ENCODE results near the gene ARID5A. TPM values are rescaled to one million over a fixed set of nuclear protein-coding genes. Genes with fewer than 3 reads are reported as not detected.
A peak's percentile ranks its signal among the peaks of the same experiment; 100 is the strongest.

Gene ARID5A
- total RNA-seq, 1 donor, result 9.5 TPM

DNA sequence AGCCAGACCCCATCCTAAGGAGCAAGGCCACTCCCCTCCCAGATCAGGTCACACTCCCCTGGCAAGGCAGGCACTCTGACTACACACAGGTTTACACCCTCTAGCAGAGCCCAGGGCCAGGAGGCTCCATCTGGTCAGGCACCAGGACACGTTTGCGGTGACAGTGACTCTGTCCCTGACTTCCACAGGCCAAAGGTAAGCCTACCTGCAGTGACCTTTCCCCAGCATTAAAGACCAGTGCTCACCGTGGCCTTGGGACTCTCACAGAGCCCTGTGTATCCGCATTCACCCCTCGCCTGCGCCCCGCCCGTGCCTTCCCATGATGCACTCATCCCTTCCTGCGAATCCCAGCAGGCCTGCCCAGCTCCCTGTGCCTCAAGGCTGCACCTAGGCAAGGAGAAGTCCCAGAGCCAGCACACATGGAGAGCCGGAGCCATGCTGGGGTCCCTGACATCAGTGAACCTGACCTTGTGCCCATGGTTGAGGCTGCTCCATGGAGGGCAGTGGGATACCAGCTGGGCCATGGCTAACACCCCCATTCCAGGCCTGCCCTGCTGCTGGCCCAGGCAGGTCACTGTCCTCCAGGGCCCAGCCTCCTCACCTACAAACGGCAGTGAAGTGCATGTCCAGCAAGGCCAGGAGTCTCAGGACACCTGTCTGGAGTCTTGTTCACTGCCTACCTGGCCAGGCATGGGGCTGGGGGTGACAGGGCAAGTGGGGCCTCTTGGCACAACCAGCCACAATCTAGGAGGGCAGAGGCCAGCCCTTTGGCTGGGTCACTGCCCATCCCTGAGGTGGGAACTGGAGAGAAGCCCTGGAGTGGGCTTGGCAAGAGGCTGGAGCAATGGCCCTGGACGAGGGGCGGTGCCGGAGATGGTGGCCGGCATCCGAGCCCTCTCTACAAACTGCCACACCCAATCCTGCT, 34.4 kb upstream of the ARID5A start:
- no peak for DNase-seq (ENCODE audit: low read depth)
- TF ChIP-seq, protein P1, sequence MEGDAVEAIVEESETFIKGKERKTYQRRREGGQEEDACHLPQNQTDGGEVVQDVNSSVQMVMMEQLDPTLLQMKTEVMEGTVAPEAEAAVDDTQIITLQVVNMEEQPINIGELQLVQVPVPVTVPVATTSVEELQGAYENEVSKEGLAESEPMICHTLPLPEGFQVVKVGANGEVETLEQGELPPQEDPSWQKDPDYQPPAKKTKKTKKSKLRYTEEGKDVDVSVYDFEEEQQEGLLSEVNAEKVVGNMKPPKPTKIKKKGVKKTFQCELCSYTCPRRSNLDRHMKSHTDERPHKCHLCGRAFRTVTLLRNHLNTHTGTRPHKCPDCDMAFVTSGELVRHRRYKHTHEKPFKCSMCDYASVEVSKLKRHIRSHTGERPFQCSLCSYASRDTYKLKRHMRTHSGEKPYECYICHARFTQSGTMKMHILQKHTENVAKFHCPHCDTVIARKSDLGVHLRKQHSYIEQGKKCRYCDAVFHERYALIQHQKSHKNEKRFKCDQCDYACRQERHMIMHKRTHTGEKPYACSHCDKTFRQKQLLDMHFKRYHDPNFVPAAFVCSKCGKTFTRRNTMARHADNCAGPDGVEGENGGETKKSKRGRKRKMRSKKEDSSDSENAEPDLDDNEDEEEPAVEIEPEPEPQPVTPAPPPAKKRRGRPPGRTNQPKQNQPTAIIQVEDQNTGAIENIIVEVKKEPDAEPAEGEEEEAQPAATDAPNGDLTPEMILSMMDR (IDR thresholded peaks at IDR 0.05; ENCODE audit: insufficient read depth, low read depth, low read length), result no peak
- H3K4me3 ChIP-seq (ENCODE audit: low read depth, low read length), result no peak overlapping the region

GRCh38 chr2:96502891-96503636, 33.5 kb upstream of the ARID5A start:
- DNase-seq (ENCODE audit: low read depth), result no peak
- no peak overlapping the region for H3K4me3 ChIP-seq (ENCODE audit: low read depth, low read length)

GRCh38 chr2:96503637-96504243, 32.8 kb upstream of the ARID5A start:
- TF ChIP-seq, protein P1 (IDR thresholded peaks at IDR 0.05; ENCODE audit: insufficient read depth, low read depth, low read length), result no peak
- H3K4me3 ChIP-seq (ENCODE audit: low read depth, low read length), result no peak overlapping the region
- no peak for DNase-seq (ENCODE audit: low read depth)

More at GRCh38 chr2:96502891-96503636, 33.5 kb upstream of the ARID5A start:
- TF ChIP-seq, protein P1 (IDR thresholded peaks at IDR 0.05; ENCODE audit: insufficient read depth, low read depth, low read length), result no peak

DNA sequence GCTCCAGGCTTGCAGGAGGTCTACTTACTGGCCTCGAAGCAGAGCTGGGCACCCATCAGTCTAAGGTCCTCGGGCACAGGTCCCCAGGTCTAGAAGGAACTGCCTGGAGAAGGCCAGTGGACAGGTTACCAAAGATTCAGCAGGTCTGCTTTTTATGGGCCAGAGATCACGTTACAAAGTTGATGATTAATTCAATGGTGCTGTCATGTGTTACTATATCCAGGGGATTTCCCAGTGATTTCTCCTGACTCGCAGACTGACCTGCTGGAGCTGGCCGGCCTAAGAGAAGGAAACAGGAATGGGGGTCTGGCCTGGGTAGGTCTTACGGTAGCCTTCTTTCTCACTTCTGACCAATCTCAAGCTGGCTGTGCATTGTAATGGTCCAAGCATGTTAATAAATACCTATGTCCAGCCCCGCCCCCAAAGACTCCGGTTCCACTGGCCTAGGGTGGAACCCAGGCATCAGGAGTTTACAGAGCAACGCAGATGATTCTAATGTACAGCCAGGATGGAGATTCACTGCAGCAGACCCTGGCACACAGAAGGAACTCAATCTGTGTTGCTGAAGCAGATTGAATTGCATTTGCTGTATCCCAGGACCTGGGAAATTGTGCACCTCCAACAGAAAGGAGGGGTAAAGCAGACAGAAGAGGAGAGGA, 31.2 kb upstream of the ARID5A start, which contains the start of gene NEURL3:
TSS of gene NEURL3 (minus strand) at position 127 of the 659 bp plus-strand sequence. CDS start at position 56, 71 bp downstream.
- no peak within 1 kb of the TSS for H3K4me3 ChIP-seq (ENCODE audit: low read depth, low read length)
- TF ChIP-seq, protein P1 (IDR thresholded peaks at IDR 0.05; ENCODE audit: insufficient read depth, low read depth, low read length), result no peak
- DNase-seq (ENCODE audit: low read depth), result peak; percentile 45

DNA sequence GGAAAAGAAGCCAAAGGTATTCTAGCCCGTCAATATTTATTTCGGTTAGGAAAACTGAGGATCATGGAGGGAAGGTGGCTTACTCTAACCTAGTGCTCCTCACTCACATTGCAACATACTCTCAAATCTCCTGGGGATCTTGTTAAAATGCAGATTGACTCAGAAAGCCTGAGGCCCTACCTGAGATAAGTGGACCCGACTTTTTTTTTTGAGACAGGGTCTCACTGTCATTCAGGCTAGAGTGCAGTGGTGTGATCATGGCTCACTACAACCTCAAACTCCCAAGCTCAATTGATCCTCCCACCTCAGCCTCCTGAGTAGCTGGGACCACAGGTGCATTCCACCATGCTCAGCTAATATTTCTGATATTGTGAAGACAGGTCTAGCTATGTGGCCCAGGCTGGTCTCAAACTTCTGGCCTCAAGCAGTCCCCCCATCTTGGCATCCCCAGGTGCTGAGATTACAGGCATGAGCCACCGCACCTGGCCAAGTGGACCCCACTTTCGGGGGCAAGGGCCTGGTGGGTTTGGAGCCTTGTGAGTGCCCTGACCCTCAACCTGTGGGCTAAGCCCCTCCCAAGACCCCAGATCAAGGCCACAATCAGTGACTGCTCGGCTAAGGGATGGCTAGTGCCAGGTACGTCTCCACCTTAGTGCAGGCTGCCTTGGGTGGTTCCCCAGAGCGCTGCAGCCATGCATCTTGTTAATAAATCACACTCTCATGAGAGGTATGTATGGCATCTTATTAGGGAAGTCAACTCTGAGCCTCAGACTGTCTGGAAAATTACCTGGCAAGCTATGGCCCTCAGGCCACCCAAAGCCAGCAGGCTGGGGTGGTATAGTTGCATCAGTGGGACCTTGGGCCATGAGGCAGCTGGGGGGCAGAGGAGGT, 30.3 kb upstream of the ARID5A start:
- no peak for DNase-seq (ENCODE audit: low read depth)
- TF ChIP-seq, protein P1 (IDR thresholded peaks at IDR 0.05; ENCODE audit: insufficient read depth, low read depth, low read length), result no peak
- no peak overlapping the region for H3K4me3 ChIP-seq (ENCODE audit: low read depth, low read length)
